Suprapubic skin (tissue), 4 donors: ENCODE results near the gene BORCS6. TPM values are rescaled to one million over a fixed set of nuclear protein-coding genes. Genes with fewer than 3 reads are reported as not detected.

Source experiments
- DNase-seq, 2 donors: peaks; one replicate each; pipeline ENCODE4 v3.0.0-alpha.2; 2019; ENCODE audit warnings: low spot score in 2 of 2
- H3K27ac ChIP-seq: fragments of 200-600 bp; sonication (generic); one replicate; pipeline ENCODE4 v1.5.1; 2019
- H3K27me3 ChIP-seq: fragments of 200-600 bp; sonication (generic); one replicate; pipeline ENCODE4 v1.5.1; 2019
- H3K36me3 ChIP-seq: fragments of 200-600 bp; sonication (generic); one replicate; pipeline ENCODE4 v1.5.1; 2019
- H3K4me1 ChIP-seq: fragments of 200-600 bp; sonication (generic); one replicate; pipeline ENCODE4 v1.5.1; 2019
- H3K4me3 ChIP-seq: fragments of 200-600 bp; sonication (generic); one replicate; pipeline ENCODE4 v1.5.1; 2019; ENCODE audit warnings: mild to moderate bottlenecking
- H3K9me3 ChIP-seq: fragments of 200-600 bp; sonication (generic); one replicate; pipeline ENCODE4 v1.5.1; 2019
- CTCF ChIP-seq, 2 donors: fragments of 200-600 bp in 1 of 2; fragments of 450-650 bp in 1 of 2; sonication (generic) in 1 of 2; IDR thresholded peaks; one replicate each; pipeline ENCODE4 v1.5.1; 2016 to 2019; ENCODE audit warnings: antibody characterized with exemption in 2 of 2, mild to moderate bottlenecking in 1 of 2, moderate library complexity in 1 of 2
- EP300 ChIP-seq: sonication (generic); formaldehyde crosslinking; IDR thresholded peaks from one replicate; pipeline ENCODE4 v1.6.1; 2017; ENCODE audit warnings: antibody characterized with exemption
- POLR2A ChIP-seq, 2 donors: fragments of 450-650 bp; IDR thresholded peaks; one replicate each; pipeline ENCODE4 v1.6.1; 2017; ENCODE audit warnings: antibody characterized with exemption in 2 of 2, mild to moderate bottlenecking in 2 of 2, moderate library complexity in 2 of 2
- POLR2AphosphoS5 ChIP-seq, 3 donors: sonication (generic); formaldehyde crosslinking; IDR thresholded peaks; one replicate each; pipeline ENCODE4 v1.6.1; 2017; ENCODE audit warnings: antibody characterized with exemption in 3 of 3
- WGBS: methylation state at CpG from one replicate; pipeline ENCODE4 v1.1.5; 2018; 5-methylcytosine and 5-hydroxymethylcytosine counted together
- total RNA-seq, 4 donors: library from RNA; depleted of rRNA; stranded (reverse); fragments of >200 nt; gene quantifications; one replicate each; pipeline ENCODE4 v1.1.0, GENCODE V29; 2016

BORCS6 gene
- total RNA-seq, 4 donors from 2014 or later, result 8.1 to 10.6 (median 9.9) TPM

- Histone ChIP-seq H3K27me3 (no peaks in the 10 kb centered on the region), H3K4me3 (peak overlapping the region; percentile 96), H3K36me3 (no peaks in the 10 kb centered on the region), H3K27ac (peak overlapping the region; percentile 95), H3K9me3 (no peaks in the 10 kb centered on the region), H3K4me1 (peaks cover 63% of the 10 kb centered on the region)
- DNase-seq, result peak in 1 of 2 donors; percentile 69
- WGBS, result 30% methylated on average over 7 of the region's 12 CpGs
- TF ChIP-seq POLR2A (IDR thresholded peaks at IDR 0.05), result no peak
- TF ChIP-seq POLR2AphosphoS5 (IDR thresholded peaks at IDR 0.05), result no peak
- no peak for TF ChIP-seq EP300
- no peak for TF ChIP-seq CTCF (IDR thresholded peaks at IDR 0.05)
Measured at GRCh38 chr17:8188263-8188839, 1.6 kb downstream of the BORCS6 start.

GRCh38 chr17:8187517-8188262 lies 2.3 kb downstream of the BORCS6 start:
- Histone ChIP-seq H3K27me3 (no peaks in the 10 kb centered on the region), H3K36me3 (no peaks in the 10 kb centered on the region), H3K9me3 (no peaks in the 10 kb centered on the region), H3K4me3 (peak overlapping the region; percentile 96), H3K27ac (peak overlapping the region; percentile 95), H3K4me1 (peaks cover 60% of the 10 kb centered on the region)
- WGBS, result under 1% methylated on average over 25 of the region's 25 CpGs
- DNase-seq, result peak; percentile 96 to 97
- TF ChIP-seq POLR2A (IDR thresholded peaks at IDR 0.05) (peak in 1 of 2 donors; percentile 0), POLR2AphosphoS5 (IDR thresholded peaks at IDR 0.05) (peak in 2 of 3 donors; percentile 81 to 98), CTCF (IDR thresholded peaks at IDR 0.05) (no peak)

GRCh38 chr17:8186787-8187516 lies 3.0 kb downstream of the BORCS6 start:
- peak overlapping the region; percentile 95 for H3K27ac ChIP-seq
- H3K4me1 ChIP-seq, result peaks cover 53% of the 10 kb centered on the region
- TF ChIP-seq CTCF (IDR thresholded peaks at IDR 0.05) (peak; percentile 12 to 28), EP300 (no peak), POLR2A (IDR thresholded peaks at IDR 0.05) (peak in 1 of 2 donors; percentile 46), POLR2AphosphoS5 (IDR thresholded peaks at IDR 0.05) (peak in 2 of 3 donors; percentile 40 to 83)
- peak; percentile 93 for DNase-seq
- H3K4me3 ChIP-seq, result peak overlapping the region; percentile 96
- H3K36me3 ChIP-seq, result no peaks in the 10 kb centered on the region
- WGBS, result 1% methylated on average over 31 of the region's 32 CpGs
- no peaks in the 10 kb centered on the region for H3K9me3 ChIP-seq
- H3K27me3 ChIP-seq, result no peaks in the 10 kb centered on the region

GRCh38 chr17:8186446-8186786 lies 3.6 kb downstream of the BORCS6 start:
- peak overlapping the region; percentile 95 for H3K27ac ChIP-seq
- 0% methylated on average over 20 of the region's 23 CpGs for WGBS
- DNase-seq, result no peak

More at GRCh38 chr17:8186446-8186786, 3.6 kb downstream of the BORCS6 start:
- H3K4me1 ChIP-seq, result peaks cover 47% of the 10 kb centered on the region
- no peaks in the 10 kb centered on the region for H3K27me3 ChIP-seq
- no peaks in the 10 kb centered on the region for H3K9me3 ChIP-seq
- H3K36me3 ChIP-seq, result no peaks in the 10 kb centered on the region
- H3K4me3 ChIP-seq, result peak overlapping the region; percentile 96
- no peak for TF ChIP-seq POLR2A (IDR thresholded peaks at IDR 0.05)
- no peak for TF ChIP-seq CTCF (IDR thresholded peaks at IDR 0.05)
- no peak for TF ChIP-seq POLR2AphosphoS5 (IDR thresholded peaks at IDR 0.05)
- no peak for TF ChIP-seq EP300
